GM23338 (cell line): ENCODE results near the gene ELOVL6.

Experiments
- CTCF ChIP-seq, 2 experiments: fragments of 200-600 bp in 1 of 2; sonication (generic) in 1 of 2; conservative IDR thresholded peaks; 2 replicates each; pipeline versions ENCODE4 v1.5.1 to v1.6.1; 2016 to 2017; ENCODE audit warnings: antibody characterized with exemption in 2 of 2, low read depth in 2 of 2, mild to moderate bottlenecking in 2 of 2, moderate library complexity in 1 of 2
- EZH2phosphoT487 ChIP-seq: fragments of 200-600 bp; sonication (generic); IDR thresholded peaks from one replicate; pipeline ENCODE4 v1.8.1; 2018; ENCODE audit warnings: antibody characterized with exemption; ENCODE audit not compliant: unreplicated experiment
- ZNF331 ChIP-seq: fragments of 250-450 bp; sonication (Bioruptor Pico); IDR thresholded peaks from 2 replicates; pipeline ENCODE4 v1.5.0; 2020; ENCODE audit warnings: low read depth, mild to moderate bottlenecking, moderate library complexity
- TF ChIP-seq, protein P1 (sequence below): fragments of 250-450 bp; sonication (Bioruptor Pico); IDR thresholded peaks from 2 replicates; pipeline ENCODE4 v1.5.0; 2020; ENCODE audit warnings: mild to moderate bottlenecking, moderate library complexity

GRCh38 chr4:110019153-110019552 lies 179.3 kb downstream of the ELOVL6 start:
- no peak for TF ChIP-seq CTCF (conservative IDR thresholded peaks at IDR 0.05; ENCODE audit: low read depth in 2 of 2)
- TF ChIP-seq, protein P1, sequence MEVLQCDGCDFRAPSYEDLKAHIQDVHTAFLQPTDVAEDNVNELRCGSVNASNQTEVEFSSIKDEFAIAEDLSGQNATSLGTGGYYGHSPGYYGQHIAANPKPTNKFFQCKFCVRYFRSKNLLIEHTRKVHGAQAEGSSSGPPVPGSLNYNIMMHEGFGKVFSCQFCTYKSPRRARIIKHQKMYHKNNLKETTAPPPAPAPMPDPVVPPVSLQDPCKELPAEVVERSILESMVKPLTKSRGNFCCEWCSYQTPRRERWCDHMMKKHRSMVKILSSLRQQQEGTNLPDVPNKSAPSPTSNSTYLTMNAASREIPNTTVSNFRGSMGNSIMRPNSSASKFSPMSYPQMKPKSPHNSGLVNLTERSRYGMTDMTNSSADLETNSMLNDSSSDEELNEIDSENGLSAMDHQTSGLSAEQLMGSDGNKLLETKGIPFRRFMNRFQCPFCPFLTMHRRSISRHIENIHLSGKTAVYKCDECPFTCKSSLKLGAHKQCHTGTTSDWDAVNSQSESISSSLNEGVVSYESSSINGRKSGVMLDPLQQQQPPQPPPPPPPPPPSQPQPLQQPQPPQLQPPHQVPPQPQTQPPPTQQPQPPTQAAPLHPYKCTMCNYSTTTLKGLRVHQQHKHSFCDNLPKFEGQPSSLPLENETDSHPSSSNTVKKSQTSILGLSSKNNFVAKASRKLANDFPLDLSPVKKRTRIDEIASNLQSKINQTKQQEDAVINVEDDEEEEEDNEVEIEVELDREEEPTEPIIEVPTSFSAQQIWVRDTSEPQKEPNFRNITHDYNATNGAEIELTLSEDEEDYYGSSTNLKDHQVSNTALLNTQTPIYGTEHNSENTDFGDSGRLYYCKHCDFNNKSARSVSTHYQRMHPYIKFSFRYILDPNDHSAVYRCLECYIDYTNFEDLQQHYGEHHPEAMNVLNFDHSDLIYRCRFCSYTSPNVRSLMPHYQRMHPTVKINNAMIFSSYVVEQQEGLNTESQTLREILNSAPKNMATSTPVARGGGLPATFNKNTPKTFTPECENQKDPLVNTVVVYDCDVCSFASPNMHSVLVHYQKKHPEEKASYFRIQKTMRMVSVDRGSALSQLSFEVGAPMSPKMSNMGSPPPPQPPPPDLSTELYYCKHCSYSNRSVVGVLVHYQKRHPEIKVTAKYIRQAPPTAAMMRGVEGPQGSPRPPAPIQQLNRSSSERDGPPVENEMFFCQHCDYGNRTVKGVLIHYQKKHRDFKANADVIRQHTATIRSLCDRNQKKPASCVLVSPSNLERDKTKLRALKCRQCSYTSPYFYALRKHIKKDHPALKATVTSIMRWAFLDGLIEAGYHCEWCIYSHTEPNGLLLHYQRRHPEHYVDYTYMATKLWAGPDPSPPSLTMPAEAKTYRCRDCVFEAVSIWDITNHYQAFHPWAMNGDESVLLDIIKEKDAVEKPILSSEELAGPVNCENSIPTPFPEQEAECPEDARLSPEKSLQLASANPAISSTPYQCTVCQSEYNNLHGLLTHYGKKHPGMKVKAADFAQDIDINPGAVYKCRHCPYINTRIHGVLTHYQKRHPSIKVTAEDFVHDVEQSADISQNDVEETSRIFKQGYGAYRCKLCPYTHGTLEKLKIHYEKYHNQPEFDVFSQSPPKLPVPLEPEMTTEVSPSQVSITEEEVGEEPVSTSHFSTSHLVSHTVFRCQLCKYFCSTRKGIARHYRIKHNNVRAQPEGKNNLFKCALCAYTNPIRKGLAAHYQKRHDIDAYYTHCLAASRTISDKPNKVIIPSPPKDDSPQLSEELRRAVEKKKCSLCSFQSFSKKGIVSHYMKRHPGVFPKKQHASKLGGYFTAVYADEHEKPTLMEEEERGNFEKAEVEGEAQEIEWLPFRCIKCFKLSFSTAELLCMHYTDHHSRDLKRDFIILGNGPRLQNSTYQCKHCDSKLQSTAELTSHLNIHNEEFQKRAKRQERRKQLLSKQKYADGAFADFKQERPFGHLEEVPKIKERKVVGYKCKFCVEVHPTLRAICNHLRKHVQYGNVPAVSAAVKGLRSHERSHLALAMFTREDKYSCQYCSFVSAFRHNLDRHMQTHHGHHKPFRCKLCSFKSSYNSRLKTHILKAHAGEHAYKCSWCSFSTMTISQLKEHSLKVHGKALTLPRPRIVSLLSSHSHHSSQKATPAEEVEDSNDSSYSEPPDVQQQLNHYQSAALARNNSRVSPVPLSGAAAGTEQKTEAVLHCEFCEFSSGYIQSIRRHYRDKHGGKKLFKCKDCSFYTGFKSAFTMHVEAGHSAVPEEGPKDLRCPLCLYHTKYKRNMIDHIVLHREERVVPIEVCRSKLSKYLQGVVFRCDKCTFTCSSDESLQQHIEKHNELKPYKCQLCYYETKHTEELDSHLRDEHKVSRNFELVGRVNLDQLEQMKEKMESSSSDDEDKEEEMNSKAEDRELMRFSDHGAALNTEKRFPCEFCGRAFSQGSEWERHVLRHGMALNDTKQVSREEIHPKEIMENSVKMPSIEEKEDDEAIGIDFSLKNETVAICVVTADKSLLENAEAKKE (CRISPR knock-in tag): no peak
- TF ChIP-seq ZNF331 (CRISPR knock-in tag): no peak
- no peak for TF ChIP-seq EZH2phosphoT487
